OCI-LY7 (cell line): ENCODE results near the gene PREP.

Experiments
- EZH2phosphoT487 ChIP-seq: fragments of 200-600 bp; sonication (generic); IDR thresholded peaks from 2 replicates; pipeline ENCODE4 v1.6.1; 2018; ENCODE audit warnings: low read depth, borderline replicate concordance, mild to moderate bottlenecking, mixed run types, antibody characterized with exemption, low read length, moderate library complexity, mixed read lengths
- TF ChIP-seq, protein P1 (sequence below): fragments of 200-600 bp; sonication (generic); conservative IDR thresholded peaks from 2 replicates; pipeline ENCODE4 v1.5.1; 2014; ENCODE audit warnings: mild to moderate bottlenecking, antibody characterized with exemption, low read length, moderate library complexity, mixed read lengths

- TF ChIP-seq, protein P1, sequence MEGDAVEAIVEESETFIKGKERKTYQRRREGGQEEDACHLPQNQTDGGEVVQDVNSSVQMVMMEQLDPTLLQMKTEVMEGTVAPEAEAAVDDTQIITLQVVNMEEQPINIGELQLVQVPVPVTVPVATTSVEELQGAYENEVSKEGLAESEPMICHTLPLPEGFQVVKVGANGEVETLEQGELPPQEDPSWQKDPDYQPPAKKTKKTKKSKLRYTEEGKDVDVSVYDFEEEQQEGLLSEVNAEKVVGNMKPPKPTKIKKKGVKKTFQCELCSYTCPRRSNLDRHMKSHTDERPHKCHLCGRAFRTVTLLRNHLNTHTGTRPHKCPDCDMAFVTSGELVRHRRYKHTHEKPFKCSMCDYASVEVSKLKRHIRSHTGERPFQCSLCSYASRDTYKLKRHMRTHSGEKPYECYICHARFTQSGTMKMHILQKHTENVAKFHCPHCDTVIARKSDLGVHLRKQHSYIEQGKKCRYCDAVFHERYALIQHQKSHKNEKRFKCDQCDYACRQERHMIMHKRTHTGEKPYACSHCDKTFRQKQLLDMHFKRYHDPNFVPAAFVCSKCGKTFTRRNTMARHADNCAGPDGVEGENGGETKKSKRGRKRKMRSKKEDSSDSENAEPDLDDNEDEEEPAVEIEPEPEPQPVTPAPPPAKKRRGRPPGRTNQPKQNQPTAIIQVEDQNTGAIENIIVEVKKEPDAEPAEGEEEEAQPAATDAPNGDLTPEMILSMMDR = no peak
- no peak for TF ChIP-seq EZH2phosphoT487
Observed at GRCh38 chr6:105321728-105322127, 81.2 kb downstream of the PREP start.
